HG03571 (cell line): ENCODE results near the gene SLC36A3.
"Not testable (repeated sequence)": the region's sequence is repeated elsewhere in the genome, so short reads cannot be mapped to it uniquely, and the experiment has no call there.

Experiments used
- ATAC-seq: cut with Tn5 transposase; IDR thresholded peaks from one replicate; pipeline ENCODE4 v1.9.1; 2021; ENCODE audit not compliant: unreplicated experiment

Gene SLC36A3

DNA sequence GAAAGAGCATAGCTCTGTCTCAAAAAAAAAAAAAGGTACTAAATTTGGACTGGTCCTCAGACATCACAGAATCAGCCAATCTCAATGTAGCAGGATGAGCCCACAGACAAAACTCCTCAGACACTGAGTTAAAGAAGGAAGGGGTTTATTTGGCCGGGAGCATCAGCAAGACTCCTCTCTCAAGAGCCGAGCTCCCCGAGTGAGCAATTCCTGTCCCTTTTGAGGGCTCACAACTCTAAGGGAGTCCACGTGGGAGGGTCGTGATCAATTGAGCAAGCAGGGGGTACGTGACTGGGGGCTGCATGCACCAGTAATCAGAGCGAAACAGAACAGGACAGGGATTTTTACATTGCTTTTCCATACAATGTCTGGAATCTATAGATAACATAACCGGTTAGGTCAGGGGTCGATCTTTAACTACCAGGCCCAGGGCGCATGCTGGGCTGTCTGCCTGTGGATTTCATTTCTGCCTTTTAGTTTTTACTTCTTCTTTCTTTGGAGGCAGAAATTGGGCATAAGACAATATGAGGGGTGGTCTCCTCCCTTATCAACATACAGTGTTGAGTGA is 63.2 kb downstream of the SLC36A3 start:
- ATAC-seq, result not testable (repeated sequence)

DNA sequence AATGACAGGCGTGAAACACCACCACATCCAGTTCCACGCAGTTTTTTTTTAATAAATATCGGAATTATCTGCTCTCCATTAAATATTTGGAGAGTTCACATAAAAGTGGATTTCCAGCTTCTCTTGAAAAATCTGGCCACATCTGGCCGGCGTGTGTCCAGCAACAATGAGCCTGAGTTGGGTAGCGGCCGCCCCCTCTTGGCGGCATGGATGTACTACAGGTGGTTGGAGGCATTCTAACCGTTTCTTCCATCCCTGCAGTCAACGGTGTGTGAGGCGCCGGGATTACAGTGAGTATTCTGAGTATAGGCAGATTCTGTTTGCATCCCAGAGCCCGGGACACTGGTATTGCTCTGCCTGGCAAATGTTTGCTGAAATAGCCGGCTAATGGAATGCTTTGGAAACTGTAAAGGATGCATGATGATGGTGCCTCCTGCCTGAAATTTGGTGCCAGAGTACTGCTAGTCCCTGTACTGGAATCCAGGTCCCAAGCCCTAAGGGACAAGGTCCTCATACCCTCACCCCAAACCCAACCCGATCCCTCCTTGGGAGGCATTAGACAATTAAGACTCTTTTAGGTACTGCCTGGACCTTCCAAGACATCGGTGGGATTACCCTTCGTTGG is 64.2 kb downstream of the SLC36A3 start:
- ATAC-seq, result no peak

- peak; percentile 63 for ATAC-seq
Measured at GRCh38 chr5:151238303-151238741, 65.2 kb downstream of the SLC36A3 start.

DNA sequence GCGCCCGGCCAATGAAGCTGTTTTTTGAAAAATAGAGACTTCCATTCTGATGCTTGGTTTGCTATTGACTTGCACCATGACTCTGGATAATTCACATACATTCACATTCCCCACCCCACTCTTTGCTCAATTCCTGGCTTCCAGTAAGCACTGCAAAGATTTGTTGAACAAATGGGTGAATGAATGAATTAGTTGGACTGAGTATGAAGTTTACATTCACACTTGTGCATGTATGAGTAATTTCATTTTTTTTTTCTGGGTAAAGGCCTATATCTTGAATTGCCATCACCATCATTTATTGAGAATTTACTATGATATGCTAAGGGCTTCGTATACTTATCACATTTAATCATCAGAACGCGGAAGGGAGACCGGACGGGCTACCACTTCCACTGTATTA is 65.9 kb downstream of the SLC36A3 start:
- ATAC-seq, result no peak

- no peak for ATAC-seq
Measured at GRCh38 chr5:151236888-151237287, 66.7 kb downstream of the SLC36A3 start.

GRCh38 chr5:151235239-151235571 is 68.4 kb downstream of the SLC36A3 start:
- ATAC-seq, result not testable (repeated sequence)

GRCh38 chr5:151234476-151235238 is 68.9 kb downstream of the SLC36A3 start:
- peak; percentile 68 for ATAC-seq

- peak; percentile 51 for ATAC-seq
Measured at GRCh38 chr5:151233616-151234085, 69.9 kb downstream of the SLC36A3 start.

- no peak for ATAC-seq
Measured at GRCh38 chr5:151231359-151231758, 72.2 kb downstream of the SLC36A3 start.

- ATAC-seq, result no peak
Measured at GRCh38 chr5:151230048-151230680, 73.4 kb downstream of the SLC36A3 start.

DNA sequence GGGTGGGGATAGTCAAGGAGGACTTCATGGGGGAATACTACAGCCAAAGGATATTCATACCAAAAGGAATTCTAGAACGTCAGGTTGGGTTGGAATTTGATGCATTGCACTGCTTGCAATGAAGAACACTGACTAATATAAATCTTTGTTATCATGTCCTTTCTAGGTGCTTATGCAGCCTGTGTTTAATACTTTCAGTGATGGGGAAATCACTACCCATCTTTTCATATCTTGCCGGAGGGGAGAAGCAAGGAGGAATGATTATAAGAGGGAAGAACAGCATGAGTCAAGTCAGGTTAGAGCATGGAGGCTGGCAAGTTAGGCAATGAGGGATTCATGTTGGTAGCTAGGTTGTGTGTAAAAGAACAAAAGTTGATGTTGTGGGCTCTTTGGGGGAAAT is 74.6 kb downstream of the SLC36A3 start:
- no peak for ATAC-seq

DNA sequence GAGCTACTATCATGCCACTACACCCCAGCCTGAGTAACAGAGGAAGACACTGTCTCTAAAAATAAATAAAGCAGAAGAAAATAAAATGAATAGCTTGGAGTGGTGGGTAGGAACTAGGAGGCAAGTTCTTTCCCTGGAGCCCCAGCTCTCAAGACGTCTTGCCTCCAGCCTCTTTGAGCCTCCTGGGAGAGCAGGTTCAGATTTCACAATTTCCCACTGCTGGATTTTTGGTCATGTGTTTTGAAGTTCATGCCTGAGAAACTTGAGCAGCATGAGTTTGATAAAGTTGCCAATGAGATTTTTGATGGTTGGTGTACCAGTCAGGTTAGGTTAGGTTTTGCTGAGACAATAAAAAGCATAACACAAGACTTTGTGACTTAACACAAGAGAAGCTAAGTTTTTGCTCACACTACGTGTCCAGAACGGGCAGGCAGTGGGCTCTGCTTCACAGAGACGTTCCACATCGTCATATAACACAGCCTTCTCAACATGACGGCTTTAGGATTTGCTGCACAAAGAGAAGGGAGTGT is 75.6 kb downstream of the SLC36A3 start:
- ATAC-seq, result no peak
